Measurements from ENCODE around the gene HDAC4. TPM values are rescaled to one million over a fixed set of nuclear protein-coding genes. Genes with fewer than 3 reads are reported as not detected.
A peak's percentile ranks its signal among the peaks of the same experiment; 100 is the strongest.

HDAC4 gene
- total RNA-seq, 1 donor: 28.3 TPM

GRCh38 chr2:239358062-239358754 is 42.6 kb downstream of the HDAC4 start:
- no peak for DNase-seq (ENCODE audit: low read depth)
- H3K4me3 ChIP-seq (ENCODE audit: low read depth, low read length): no peak overlapping the region
- TF ChIP-seq CTCF (IDR thresholded peaks at IDR 0.05; ENCODE audit: insufficient read depth, low read length): no peak

GRCh38 chr2:239355724-239356123 is 45.1 kb downstream of the HDAC4 start:
- no peak overlapping the region for H3K4me3 ChIP-seq (ENCODE audit: low read depth, low read length)
- no peak for TF ChIP-seq CTCF (IDR thresholded peaks at IDR 0.05; ENCODE audit: insufficient read depth, low read length)
- DNase-seq (ENCODE audit: low read depth): peak; percentile 81

GRCh38 chr2:239355139-239355538 is 45.7 kb downstream of the HDAC4 start:
- no peak for TF ChIP-seq CTCF (IDR thresholded peaks at IDR 0.05; ENCODE audit: insufficient read depth, low read length)
- peak; percentile 80 for DNase-seq (ENCODE audit: low read depth)
- no peak overlapping the region for H3K4me3 ChIP-seq (ENCODE audit: low read depth, low read length)

- no peak for TF ChIP-seq CTCF (IDR thresholded peaks at IDR 0.05; ENCODE audit: insufficient read depth, low read length)
- no peak for DNase-seq (ENCODE audit: low read depth)
Observed at GRCh38 chr2:239354791-239355136, 46.1 kb downstream of the HDAC4 start.

GRCh38 chr2:239354132-239354790 is 46.6 kb downstream of the HDAC4 start:
- no peak for TF ChIP-seq CTCF (IDR thresholded peaks at IDR 0.05; ENCODE audit: insufficient read depth, low read length)
- no peak overlapping the region for H3K4me3 ChIP-seq (ENCODE audit: low read depth, low read length)

More at GRCh38 chr2:239354791-239355136, 46.1 kb downstream of the HDAC4 start:
- H3K4me3 ChIP-seq (ENCODE audit: low read depth, low read length): no peak overlapping the region

GRCh38 chr2:239353692-239354091 is 47.1 kb downstream of the HDAC4 start:
- DNase-seq (ENCODE audit: low read depth): no peak
- no peak for TF ChIP-seq CTCF (IDR thresholded peaks at IDR 0.05; ENCODE audit: insufficient read depth, low read length)
- no peak overlapping the region for H3K4me3 ChIP-seq (ENCODE audit: low read depth, low read length)

More at GRCh38 chr2:239354132-239354790, 46.6 kb downstream of the HDAC4 start:
- DNase-seq (ENCODE audit: low read depth): no peak

Data from fibroblast of the aortic adventitia (primary cell).